ENCODE results near the gene APOO.
"Not testable (repeated sequence)": the region's sequence is repeated elsewhere in the genome, so short reads cannot be mapped to it uniquely, and the experiment has no call there.

APOO gene

GRCh38 chrX:23859238-23859637 lies 48.5 kb downstream of the APOO start:
- not testable (repeated sequence) for DNase-seq (ENCODE audit: low read depth)

- DNase-seq (ENCODE audit: low read depth), result no peak
Observed at GRCh38 chrX:23857935-23858334, 49.8 kb downstream of the APOO start.

GRCh38 chrX:23857363-23857762 lies 50.4 kb downstream of the APOO start:
- DNase-seq (ENCODE audit: low read depth), result no peak

GRCh38 chrX:23855569-23855968 lies 52.2 kb downstream of the APOO start:
- DNase-seq (ENCODE audit: low read depth), result no peak

GRCh38 chrX:23854945-23855344 lies 52.8 kb downstream of the APOO start:
- DNase-seq (ENCODE audit: low read depth), result no peak

GRCh38 chrX:23854122-23854521 lies 53.6 kb downstream of the APOO start:
- no peak for DNase-seq (ENCODE audit: low read depth)

GRCh38 chrX:23851544-23851943 lies 56.2 kb downstream of the APOO start:
- no peak for DNase-seq (ENCODE audit: low read depth)

- DNase-seq (ENCODE audit: low read depth), result no peak
Observed at GRCh38 chrX:23849241-23849640, 58.5 kb downstream of the APOO start.

GRCh38 chrX:23845351-23845817 lies 62.4 kb downstream of the APOO start:
- no peak for DNase-seq (ENCODE audit: low read depth)

GRCh38 chrX:23844502-23845138 lies 63.1 kb downstream of the APOO start:
- DNase-seq (ENCODE audit: low read depth), result no peak

GRCh38 chrX:23841847-23842522 lies 65.8 kb downstream of the APOO start:
- DNase-seq (ENCODE audit: low read depth), result no peak

- DNase-seq (ENCODE audit: low read depth), result no peak
Observed at GRCh38 chrX:23840674-23841073, 67.1 kb downstream of the APOO start.

- no peak for DNase-seq (ENCODE audit: low read depth)
Observed at GRCh38 chrX:23838953-23839352, 68.8 kb downstream of the APOO start.

- DNase-seq (ENCODE audit: low read depth), result no peak
Observed at GRCh38 chrX:23832721-23833120, 75.0 kb downstream of the APOO start.

- no peak for DNase-seq (ENCODE audit: low read depth)
Observed at GRCh38 chrX:23828881-23829280, 78.9 kb downstream of the APOO start.

GRCh38 chrX:23826653-23827052 lies 81.1 kb downstream of the APOO start:
- DNase-seq (ENCODE audit: low read depth), result no peak

GRCh38 chrX:23826216-23826615 lies 81.5 kb downstream of the APOO start:
- no peak for DNase-seq (ENCODE audit: low read depth)

GRCh38 chrX:23825675-23826074 lies 82.1 kb downstream of the APOO start:
- no peak for DNase-seq (ENCODE audit: low read depth)

- no peak for DNase-seq (ENCODE audit: low read depth)
Observed at GRCh38 chrX:23822841-23823240, 84.9 kb downstream of the APOO start.

GRCh38 chrX:23822397-23822796 lies 85.3 kb downstream of the APOO start:
- DNase-seq (ENCODE audit: low read depth), result no peak

GRCh38 chrX:23821847-23822246 lies 85.9 kb downstream of the APOO start:
- DNase-seq (ENCODE audit: low read depth), result no peak

GRCh38 chrX:23820235-23820782 lies 87.4 kb downstream of the APOO start:
- DNase-seq (ENCODE audit: low read depth), result no peak

GRCh38 chrX:23819385-23820234 lies 88.1 kb downstream of the APOO start:
- no peak for DNase-seq (ENCODE audit: low read depth)
